ENCODE data around the gene PLA2G2C.

The PLA2G2C gene

DNA sequence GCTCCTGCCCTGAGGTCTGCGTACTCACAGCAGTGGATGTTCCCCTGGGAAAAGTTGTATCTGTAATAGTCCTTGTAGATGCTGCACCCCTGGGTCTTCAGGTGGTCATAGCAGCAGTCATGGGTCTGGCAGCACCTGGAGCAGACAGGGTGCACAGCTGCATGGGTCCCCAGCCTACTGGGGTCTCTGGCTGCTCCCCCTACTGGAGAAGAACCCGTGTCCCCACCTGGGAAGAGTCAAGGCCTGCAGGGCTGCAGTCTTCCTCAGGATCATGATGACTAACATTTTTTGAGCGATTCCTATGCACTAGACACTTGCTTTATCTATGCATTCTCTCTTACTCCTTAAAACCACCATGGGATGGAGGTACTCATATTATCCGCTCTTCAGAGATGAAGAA, 70.8 kb downstream of the PLA2G2C start:
- Histone ChIP-seq H3K36me3 (ENCODE audit: control insufficient read depth, insufficient read depth, low read length) (no peaks in the 10 kb centered on the region), H3K79me2 (no peaks in the 10 kb centered on the region), H3K4me1 (no peaks in the 10 kb centered on the region), H3K4me2 (ENCODE audit: low read length) (no peak overlapping the region), H3K9ac (no peak overlapping the region), H2AFZ (no peak overlapping the region), H3K9me3 (ENCODE audit: control insufficient read depth, low read length) (no peaks in the 10 kb centered on the region), H3K4me3 (ENCODE audit: low read depth, low read length) (no peak overlapping the region), H3K27ac (no peak overlapping the region), H3K27me3 (ENCODE audit: control insufficient read depth, insufficient read depth, low read length) (no peaks in the 10 kb centered on the region)
- TF ChIP-seq, protein P1, sequence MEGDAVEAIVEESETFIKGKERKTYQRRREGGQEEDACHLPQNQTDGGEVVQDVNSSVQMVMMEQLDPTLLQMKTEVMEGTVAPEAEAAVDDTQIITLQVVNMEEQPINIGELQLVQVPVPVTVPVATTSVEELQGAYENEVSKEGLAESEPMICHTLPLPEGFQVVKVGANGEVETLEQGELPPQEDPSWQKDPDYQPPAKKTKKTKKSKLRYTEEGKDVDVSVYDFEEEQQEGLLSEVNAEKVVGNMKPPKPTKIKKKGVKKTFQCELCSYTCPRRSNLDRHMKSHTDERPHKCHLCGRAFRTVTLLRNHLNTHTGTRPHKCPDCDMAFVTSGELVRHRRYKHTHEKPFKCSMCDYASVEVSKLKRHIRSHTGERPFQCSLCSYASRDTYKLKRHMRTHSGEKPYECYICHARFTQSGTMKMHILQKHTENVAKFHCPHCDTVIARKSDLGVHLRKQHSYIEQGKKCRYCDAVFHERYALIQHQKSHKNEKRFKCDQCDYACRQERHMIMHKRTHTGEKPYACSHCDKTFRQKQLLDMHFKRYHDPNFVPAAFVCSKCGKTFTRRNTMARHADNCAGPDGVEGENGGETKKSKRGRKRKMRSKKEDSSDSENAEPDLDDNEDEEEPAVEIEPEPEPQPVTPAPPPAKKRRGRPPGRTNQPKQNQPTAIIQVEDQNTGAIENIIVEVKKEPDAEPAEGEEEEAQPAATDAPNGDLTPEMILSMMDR (IDR thresholded peaks at IDR 0.05): no peak

DNA sequence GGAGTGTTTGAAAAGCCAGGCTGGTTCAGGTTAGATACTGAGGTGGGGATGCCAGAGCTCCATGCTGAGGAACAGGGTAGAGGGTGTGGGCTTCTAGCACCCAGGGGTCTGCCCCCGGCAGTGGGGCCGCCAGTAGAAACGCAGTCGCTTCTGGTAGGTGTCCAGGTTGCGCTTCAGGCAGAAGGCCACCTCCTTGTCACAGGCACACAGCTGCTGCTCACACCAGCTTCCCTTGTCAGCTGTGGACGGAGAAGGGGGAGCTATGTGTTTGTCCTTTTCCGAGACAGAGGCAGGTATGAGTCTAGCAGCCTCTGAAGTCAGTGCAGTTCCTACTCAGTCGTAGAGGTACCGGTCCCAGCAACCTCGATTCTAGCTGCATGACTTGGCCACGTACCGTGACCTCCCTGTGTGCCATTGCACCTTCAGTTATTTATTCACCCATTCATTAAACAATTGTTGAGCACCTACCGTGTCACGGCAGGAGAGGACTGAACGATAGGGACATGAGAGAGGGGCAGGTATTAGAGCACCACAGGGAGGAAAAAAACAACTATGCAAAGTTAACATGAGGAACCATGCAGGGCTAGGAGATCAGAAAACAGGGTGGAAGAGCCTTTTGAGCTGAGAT, 72.2 kb downstream of the PLA2G2C start:
- H3K9ac ChIP-seq: no peak overlapping the region
- H3K27ac ChIP-seq: no peak overlapping the region
- H3K4me1 ChIP-seq: no peaks in the 10 kb centered on the region
- TF ChIP-seq, protein P1 (IDR thresholded peaks at IDR 0.05): no peak
- no peak overlapping the region for H3K4me2 ChIP-seq (ENCODE audit: low read length)
- H3K27me3 ChIP-seq (ENCODE audit: control insufficient read depth, insufficient read depth, low read length): no peaks in the 10 kb centered on the region
- H3K9me3 ChIP-seq (ENCODE audit: control insufficient read depth, low read length): no peaks in the 10 kb centered on the region
- H2AFZ ChIP-seq: no peak overlapping the region
- H3K36me3 ChIP-seq (ENCODE audit: control insufficient read depth, insufficient read depth, low read length): no peaks in the 10 kb centered on the region
- no peak overlapping the region for H3K4me3 ChIP-seq (ENCODE audit: low read depth, low read length)
- no peaks in the 10 kb centered on the region for H3K79me2 ChIP-seq
